ENCODE results near the gene ADAMTSL1.

- TF ChIP-seq PBX3 (IDR thresholded peaks at IDR 0.05) (no peak), POLR2A (IDR thresholded peaks at IDR 0.05; ENCODE audit: low read length) (no peak), E2F6 (IDR thresholded peaks at IDR 0.05; ENCODE audit: borderline replicate concordance, low read depth) (no peak), JUN (IDR thresholded peaks at IDR 0.05) (no peak)
These were observed 301.3 kb downstream of the ADAMTSL1 start for GRCh38 chr9:18775241-18775640.
